SK-N-SH (cell line): ENCODE results near the gene IL11RA. TPM values are rescaled to one million over a fixed set of nuclear protein-coding genes. Genes with fewer than 3 reads are reported as not detected.

Experiments used
- CTCF ChIA-PET: fragments of 300-600, 350-600 bp; formaldehyde crosslinking; extraction: SDS; loops from one replicate; lab custom pipeline; 2021; lab: Yijun Ruan, JAX
- POLR2A ChIA-PET: fragments of 350-600 bp; sonication (Branson Sonifier 250); formaldehyde crosslinking; extraction: SDS; loops from one replicate; lab custom pipeline; 2020; ENCODE audit warnings: antibody characterized with exemption, inconsistent platforms; lab: Yijun Ruan, JAX
- DNase-seq: peaks from one replicate; pipeline ENCODE4 v3.0.0; 2012
- H2AFZ ChIP-seq: fragments of 200-600 bp; sonication (generic); 2 replicates; pipeline ENCODE4 v1.8.1; 2016; ENCODE audit warnings: antibody characterized with exemption, mild to moderate bottlenecking, low read depth
- H3F3A ChIP-seq: fragments of 200-600 bp; sonication (generic); replicated peaks from 2 replicates; pipeline ENCODE3; 2016; ENCODE audit warnings: antibody characterized with exemption, mild to moderate bottlenecking; ENCODE audit not compliant: insufficient read depth
- H3K27ac ChIP-seq, 2 experiments: fragments of 200-500 bp in 1 of 2; fragments of 200-600 bp in 1 of 2; sonication (Bioruptor generic) in 1 of 2; sonication (generic), shearing (Covaris generic) in 1 of 2; 2 replicates each; pipeline versions ENCODE4 v1.5.1 to v1.6.1; 2014 to 2016; ENCODE audit warnings: low read depth in 2 of 2, inconsistent platforms in 1 of 2, low read length in 1 of 2, mild to moderate bottlenecking in 1 of 2, mixed read lengths in 1 of 2
- H3K27me3 ChIP-seq: fragments of 200-600 bp; sonication (generic), shearing (Covaris generic); 2 replicates; pipeline ENCODE4 v1.6.1; 2016; ENCODE audit warnings: mixed run types; ENCODE audit not compliant: insufficient read depth
- H3K36me3 ChIP-seq, 2 experiments: fragments of 200-500 bp in 1 of 2; fragments of 200-600 bp in 1 of 2; sonication (Bioruptor generic) in 1 of 2; sonication (generic) in 1 of 2; replicated peaks in 1 of 2; 2 replicates each; pipeline versions ENCODE3 to v1.5.1; 2014 to 2016; ENCODE audit warnings: low read length in 1 of 2, mild to moderate bottlenecking in 1 of 2; ENCODE audit not compliant: insufficient read depth in 2 of 2, control insufficient read depth in 1 of 2
- H3K4me1 ChIP-seq, 2 experiments: fragments of 200-500 bp in 1 of 2; fragments of 200-600 bp in 1 of 2; sonication (Bioruptor generic) in 1 of 2; sonication (generic), shearing (Covaris generic) in 1 of 2; 2 replicates each; pipeline versions ENCODE4 v1.5.1 to v1.6.1; 2014 to 2016; ENCODE audit warnings: low read depth in 1 of 2, low read length in 1 of 2, mixed run types in 1 of 2; ENCODE audit not compliant: insufficient read depth in 2 of 2, control insufficient read depth in 1 of 2
- H3K4me2 ChIP-seq: fragments of 200-600 bp; sonication (generic), shearing (Covaris generic); 2 replicates; pipeline ENCODE4 v1.6.1; 2017; ENCODE audit warnings: mixed run types
- H3K4me3 ChIP-seq, 2 experiments: fragments of 200-500 bp in 1 of 2; fragments of 200-600 bp in 1 of 2; sonication (Bioruptor generic) in 1 of 2; sonication (generic), shearing (Covaris generic) in 1 of 2; 2 replicates each; pipeline versions ENCODE4 v1.5.1 to v1.8.1; 2014 to 2016; ENCODE audit warnings: low read depth in 2 of 2, inconsistent platforms in 1 of 2, low read length in 1 of 2, mild to moderate bottlenecking in 1 of 2, mixed read lengths in 1 of 2, moderate library complexity in 1 of 2
- H3K79me2 ChIP-seq: fragments of 200-600 bp; sonication (generic); 2 replicates; pipeline ENCODE4 v1.8.1; 2017; ENCODE audit warnings: mild to moderate bottlenecking; ENCODE audit not compliant: insufficient read depth
- H3K9ac ChIP-seq: fragments of 200-600 bp; sonication (generic); 2 replicates; pipeline ENCODE4 v1.6.1; 2017; ENCODE audit warnings: mixed run types
- H3K9me2 ChIP-seq: fragments of 200-600 bp; sonication (generic); 2 replicates; pipeline ENCODE4 v1.6.1; 2017; ENCODE audit warnings: mixed run types
- H3K9me3 ChIP-seq: fragments of 200-600 bp; sonication (generic); 2 replicates; pipeline ENCODE4 v1.6.1; 2017; ENCODE audit warnings: mixed run types, mild to moderate bottlenecking, moderate library complexity
- H4K20me1 ChIP-seq: fragments of 200-600 bp; sonication (generic); 2 replicates; pipeline ENCODE4 v1.6.1; 2017; ENCODE audit warnings: mild to moderate bottlenecking, mixed run types; ENCODE audit not compliant: insufficient read depth
- CHD2 ChIP-seq: fragments of 150-350 bp; IDR thresholded peaks from 2 replicates; pipeline ENCODE4 v1.6.1; 2018; ENCODE audit warnings: low read length; ENCODE audit not compliant: partially characterized antibody
- CTCF ChIP-seq: fragments of 200-600 bp; sonication (generic); IDR thresholded peaks from 2 replicates; pipeline ENCODE4 v1.6.1; 2017; ENCODE audit warnings: antibody characterized with exemption, mild to moderate bottlenecking, moderate library complexity
- ELF1 ChIP-seq: IDR thresholded peaks from 2 replicates; pipeline ENCODE4 v1.4.0; 2012
- EP300 ChIP-seq, 2 experiments: IDR thresholded peaks; 2 replicates each; pipeline versions ENCODE4 v1.4.0 to v1.6.1; 2012; ENCODE audit warnings: borderline replicate concordance in 1 of 2, low read depth in 1 of 2, low read length in 1 of 2
- EZH2phosphoT487 ChIP-seq: fragments of 200-600 bp; sonication (generic); IDR thresholded peaks from 2 replicates; pipeline ENCODE4 v1.6.1; 2017; ENCODE audit warnings: low read depth, mixed run types, mild to moderate bottlenecking, antibody characterized with exemption, moderate library complexity, borderline replicate concordance
- FOSL2 ChIP-seq: IDR thresholded peaks from 2 replicates; pipeline ENCODE4 v1.4.0; 2012; ENCODE audit warnings: low read depth, mild to moderate bottlenecking, moderate library complexity, borderline replicate concordance
- FOXM1 ChIP-seq: IDR thresholded peaks from 2 replicates; pipeline ENCODE4 v1.4.0; 2012; ENCODE audit warnings: low read depth, mild to moderate bottlenecking
- GABPA ChIP-seq: IDR thresholded peaks from 2 replicates; pipeline ENCODE4 v1.4.0; 2012; ENCODE audit warnings: low read depth, mild to moderate bottlenecking
- GATA2 ChIP-seq: sonication (generic); formaldehyde crosslinking; IDR thresholded peaks from 2 replicates; pipeline ENCODE4 v1.5.0; 2020; ENCODE audit warnings: mild to moderate bottlenecking, missing genetic modification reagents
- JUND ChIP-seq: IDR thresholded peaks from 2 replicates; pipeline ENCODE4 v1.4.0; 2012
- MEF2A ChIP-seq: IDR thresholded peaks from 2 replicates; pipeline ENCODE4 v1.4.0; 2012; ENCODE audit warnings: low read depth, borderline replicate concordance
- MXI1 ChIP-seq: IDR thresholded peaks from 2 replicates; pipeline ENCODE4 v1.6.1; 2012; ENCODE audit warnings: mild to moderate bottlenecking, low read depth, low read length, improper control_type of control experiment
- REST ChIP-seq: IDR thresholded peaks from 2 replicates; pipeline ENCODE4 v1.6.1; 2012; ENCODE audit warnings: mild to moderate bottlenecking, low read depth, low read length, moderate library complexity
- RXRA ChIP-seq: IDR thresholded peaks from 2 replicates; pipeline ENCODE4 v1.4.0; 2012; ENCODE audit warnings: low read depth, mild to moderate bottlenecking, borderline replicate concordance
- TCF12 ChIP-seq: IDR thresholded peaks from 2 replicates; pipeline ENCODE4 v1.4.0; 2012
- TEAD4 ChIP-seq: IDR thresholded peaks from 2 replicates; pipeline ENCODE4 v1.4.0; 2012; ENCODE audit warnings: mild to moderate bottlenecking, borderline replicate concordance; ENCODE audit not compliant: insufficient read depth
- USF1 ChIP-seq: IDR thresholded peaks from 2 replicates; pipeline ENCODE4 v1.4.0; 2012; ENCODE audit warnings: low read depth, borderline replicate concordance
- USF2 ChIP-seq: fragments of 150-350 bp; IDR thresholded peaks from 2 replicates; pipeline ENCODE4 v1.6.1; 2017; ENCODE audit warnings: antibody characterized with exemption, low read length, low read depth, borderline replicate concordance
- YY1 ChIP-seq: IDR thresholded peaks from 2 replicates; pipeline ENCODE4 v1.4.0; 2012; ENCODE audit warnings: low read depth, mild to moderate bottlenecking
- WGBS: methylation state at CpG from one replicate; pipeline ENCODE4 v1.1.6; 2017; ENCODE audit warnings: low lambda C conversion rate; 5-methylcytosine and 5-hydroxymethylcytosine counted together
- polyA plus RNA-seq, 3 experiments: library from polyadenylated mRNA; depleted of rRNA; stranded (reverse); fragments of >200 nt; gene quantifications; 2 replicates each; pipeline ENCODE4 v1.2.3, GENCODE V29; 2012

IL11RA gene
- polyA plus RNA-seq, 1 of the 3 experiments (the other 2 are of a cell fraction), result 16.5 TPM

- TF ChIP-seq CHD2 (no peak), USF2 (no peak), REST (no peak), FOSL2 (no peak), TCF12 (no peak), MXI1 (no peak), FOXM1 (no peak), TEAD4 (no peak), RXRA (no peak), CTCF (no peak), GABPA (no peak), EP300 (IDR thresholded peaks at IDR 0.05; ENCODE audit: borderline replicate concordance in 1 of 2, low read depth in 1 of 2, low read length in 1 of 2) (no peak), YY1 (no peak), GATA2 (no peak), JUND (no peak), USF1 (no peak), MEF2A (no peak), EZH2phosphoT487 (no peak), ELF1 (no peak)
- TF ChIP-seq, all 33 proteins: peak for 0
- Histone ChIP-seq H3K4me2 (no peak overlapping the region), H3F3A (no peaks in the 10 kb centered on the region), H3K4me1 (peaks cover 0 to 14% of the 10 kb centered on the region in 2 experiments; a peak in 1 of 4 replicates), H3K27ac (no peak overlapping the region), H3K79me2 (peaks cover 10% of the 10 kb centered on the region; the same call in 1 of the 2 replicates), H3K4me3 (no peak overlapping the region), H3K9me2 (no peaks in the 10 kb centered on the region), H4K20me1 (no peaks in the 10 kb centered on the region), H2AFZ (no peak overlapping the region), H3K9ac (no peak overlapping the region), H3K9me3 (no peaks in the 10 kb centered on the region), H3K36me3 (no peaks in the 10 kb centered on the region), H3K27me3 (no peaks in the 10 kb centered on the region)
- CTCF ChIA-PET, result interaction anchor here (1.3 to 7.9 kb wide), 8 partner anchors 14 to 203 kb away, joined by 3 to 112 read pairs (median 36); partner anchors contain the start of gene SIGMAR1
- POLR2A ChIA-PET, result no interaction called here
- no peak for DNase-seq
- 54% methylated on average over 2 of the region's 2 CpGs for WGBS
These were observed 44.7 kb upstream of the IL11RA start for GRCh38 chr9:34607331-34607730.
